Measurements from ENCODE around the gene SRSF3. TPM values are rescaled to one million over a fixed set of nuclear protein-coding genes. Genes with fewer than 3 reads are reported as not detected.
"Not testable (repeated sequence)": the region's sequence is repeated elsewhere in the genome, so short reads cannot be mapped to it uniquely, and the experiment has no call there.

The SRSF3 gene
- polyA plus RNA-seq, 1 experiment, result 423 TPM

DNA sequence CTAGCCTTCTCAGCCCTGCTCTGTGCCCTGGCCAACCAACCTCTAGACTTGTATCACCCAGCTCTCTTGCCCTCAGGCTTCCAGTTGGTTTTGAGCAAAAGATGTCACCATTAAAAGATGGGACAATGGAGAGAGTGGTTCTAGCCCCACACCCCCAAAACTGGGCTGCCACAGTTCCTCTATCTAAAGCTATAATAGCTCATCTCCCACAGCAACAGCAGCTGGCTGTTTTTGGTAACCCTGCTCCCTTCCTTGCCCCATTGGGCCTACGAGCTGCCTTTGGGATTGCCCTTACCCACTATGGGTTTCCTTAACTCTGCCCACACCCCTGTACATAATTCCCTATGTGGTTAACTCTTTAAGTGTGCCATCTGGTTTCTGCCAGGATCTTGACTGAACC is 7.6 kb upstream of the SRSF3 start:
- H3K9me3 ChIP-seq (ENCODE audit: control insufficient read depth, insufficient read depth, low read length), result no peaks in the 10 kb centered on the region
- TF ChIP-seq, protein P1, sequence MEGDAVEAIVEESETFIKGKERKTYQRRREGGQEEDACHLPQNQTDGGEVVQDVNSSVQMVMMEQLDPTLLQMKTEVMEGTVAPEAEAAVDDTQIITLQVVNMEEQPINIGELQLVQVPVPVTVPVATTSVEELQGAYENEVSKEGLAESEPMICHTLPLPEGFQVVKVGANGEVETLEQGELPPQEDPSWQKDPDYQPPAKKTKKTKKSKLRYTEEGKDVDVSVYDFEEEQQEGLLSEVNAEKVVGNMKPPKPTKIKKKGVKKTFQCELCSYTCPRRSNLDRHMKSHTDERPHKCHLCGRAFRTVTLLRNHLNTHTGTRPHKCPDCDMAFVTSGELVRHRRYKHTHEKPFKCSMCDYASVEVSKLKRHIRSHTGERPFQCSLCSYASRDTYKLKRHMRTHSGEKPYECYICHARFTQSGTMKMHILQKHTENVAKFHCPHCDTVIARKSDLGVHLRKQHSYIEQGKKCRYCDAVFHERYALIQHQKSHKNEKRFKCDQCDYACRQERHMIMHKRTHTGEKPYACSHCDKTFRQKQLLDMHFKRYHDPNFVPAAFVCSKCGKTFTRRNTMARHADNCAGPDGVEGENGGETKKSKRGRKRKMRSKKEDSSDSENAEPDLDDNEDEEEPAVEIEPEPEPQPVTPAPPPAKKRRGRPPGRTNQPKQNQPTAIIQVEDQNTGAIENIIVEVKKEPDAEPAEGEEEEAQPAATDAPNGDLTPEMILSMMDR (IDR thresholded peaks at IDR 0.05; ENCODE audit: low read depth, low read length), result no peak
- no peak overlapping the region for H3K4me3 ChIP-seq (ENCODE audit: low read depth, low read length)
- no peak overlapping the region for H3K27ac ChIP-seq (ENCODE audit: low read depth, low read length)
- DNase-seq (ENCODE audit: low read depth, low spot score), result no peak
- ChIA-PET CTCF (no interaction called here), POLR2A (interaction anchor here (1.4 to 2.1 kb wide), 2 partner anchors 9 to 92 kb away, joined by 6 to 8 read pairs; partner anchors contain the start of gene CDKN1A)
- H3K27me3 ChIP-seq (ENCODE audit: control insufficient read depth, insufficient read depth, low read length), result no peaks in the 10 kb centered on the region

GRCh38 chr6:36589025-36589400 is 5.1 kb upstream of the SRSF3 start:
- CTCF ChIA-PET, result not testable (repeated sequence)

DNA sequence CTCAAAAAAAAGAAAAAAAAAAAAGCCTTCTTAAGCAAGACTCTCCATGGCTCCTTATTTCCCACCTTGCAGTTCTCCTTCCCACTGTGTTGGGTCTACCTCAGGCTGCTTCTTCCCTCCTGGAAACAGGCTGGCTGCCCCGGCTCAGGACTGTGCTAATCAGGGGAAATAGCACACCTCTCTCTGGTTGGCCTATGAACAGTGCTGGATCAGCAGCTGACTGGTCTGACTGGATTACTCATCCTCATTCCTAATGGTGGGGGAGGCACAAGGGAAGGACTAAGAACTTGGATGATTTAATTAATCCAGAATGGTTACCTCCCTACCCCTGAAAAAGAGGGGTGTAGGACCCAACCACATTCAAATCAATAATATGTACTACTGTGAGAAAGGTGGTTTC is 3.9 kb upstream of the SRSF3 start:
- ChIA-PET POLR2A (interaction anchor here (0.9 kb wide), 1 partner anchor 17 kb away, joined by 6 read pairs; no protein-coding TSS in a partner anchor), CTCF (no interaction called here)
- peak; percentile 44 for DNase-seq (ENCODE audit: low read depth, low spot score)
- TF ChIP-seq, protein P1 (IDR thresholded peaks at IDR 0.05; ENCODE audit: low read depth, low read length), result no peak
- H3K4me3 ChIP-seq (ENCODE audit: low read depth, low read length), result no peak overlapping the region
- H3K27me3 ChIP-seq (ENCODE audit: control insufficient read depth, insufficient read depth, low read length), result no peaks in the 10 kb centered on the region
- no peaks in the 10 kb centered on the region for H3K9me3 ChIP-seq (ENCODE audit: control insufficient read depth, insufficient read depth, low read length)
- peak overlapping the region; percentile 12 for H3K27ac ChIP-seq (ENCODE audit: low read depth, low read length)

More at GRCh38 chr6:36589025-36589400, 5.1 kb upstream of the SRSF3 start:
- not testable (repeated sequence) for H3K4me3 ChIP-seq (ENCODE audit: low read depth, low read length); H3K9me3 ChIP-seq (ENCODE audit: control insufficient read depth, insufficient read depth, low read length); H3K27ac ChIP-seq (ENCODE audit: low read depth, low read length); H3K27me3 ChIP-seq (ENCODE audit: control insufficient read depth, insufficient read depth, low read length); DNase-seq (ENCODE audit: low read depth, low spot score)
- POLR2A ChIA-PET, result interaction anchor here (0.8 kb wide), 1 partner anchor 12 kb away, joined by 4 read pairs; no protein-coding TSS in a partner anchor

GRCh38 chr6:36592221-36592655 is 1.9 kb upstream of the SRSF3 start:
- H3K9me3 ChIP-seq (ENCODE audit: control insufficient read depth, insufficient read depth, low read length), result no peaks in the 10 kb centered on the region
- CTCF ChIA-PET, result interaction anchor here (0.7 kb wide), 1 partner anchor 98 kb away, joined by 11 read pairs; no protein-coding TSS in a partner anchor
- DNase-seq (ENCODE audit: low read depth, low spot score), result no peak
- TF ChIP-seq, protein P1 (IDR thresholded peaks at IDR 0.05; ENCODE audit: low read depth, low read length), result no peak
- no peaks in the 10 kb centered on the region for H3K27me3 ChIP-seq (ENCODE audit: control insufficient read depth, insufficient read depth, low read length)
- H3K27ac ChIP-seq (ENCODE audit: low read depth, low read length), result no peak overlapping the region
- POLR2A ChIA-PET, result interaction anchor here (0.6 kb wide), 1 partner anchor 133 kb away, joined by 3 read pairs; no protein-coding TSS in a partner anchor
- no peak overlapping the region for H3K4me3 ChIP-seq (ENCODE audit: low read depth, low read length)

GRCh38 chr6:36593569-36594028 is 563 bp upstream of the SRSF3 start:
- POLR2A ChIA-PET, result interaction anchor here (0.8 to 1.3 kb wide), 2 partner anchors 8 to 14 kb away, joined by 5 to 18 read pairs; no protein-coding TSS in a partner anchor
- CTCF ChIA-PET, result interaction anchor here (0.6 kb wide), 3 partner anchors 19 to 156 kb away, joined by 3 to 8 read pairs (median 5); no protein-coding TSS in a partner anchor
- TF ChIP-seq, protein P1 (IDR thresholded peaks at IDR 0.05; ENCODE audit: low read depth, low read length), result no peak
- DNase-seq (ENCODE audit: low read depth, low spot score), result no peak
- Histone ChIP-seq H3K27me3 (ENCODE audit: control insufficient read depth, insufficient read depth, low read length) (no peaks in the 10 kb centered on the region), H3K4me3 (ENCODE audit: low read depth, low read length) (peak overlapping the region; percentile 53), H3K9me3 (ENCODE audit: control insufficient read depth, insufficient read depth, low read length) (no peaks in the 10 kb centered on the region), H3K27ac (ENCODE audit: low read depth, low read length) (peak overlapping the region; percentile 78)

Measured in AG04450 (cell line).